RPMI7951 (cell line): ENCODE measurements around the gene KBTBD3. TPM values are rescaled to one million over a fixed set of nuclear protein-coding genes. Genes with fewer than 3 reads are reported as not detected.
A peak's percentile ranks its signal among the peaks of the same experiment; 100 is the strongest.
"Not testable (repeated sequence)": the region's sequence is repeated elsewhere in the genome, so short reads cannot be mapped to it uniquely, and the experiment has no call there.

Source experiments
- DNase-seq: peaks from one replicate; pipeline ENCODE4 v3.0.0-alpha.2; 2012; ENCODE audit warnings: low read depth
- total RNA-seq: library from RNA; depleted of rRNA; stranded (reverse); fragments of >200 nt; shearing (Covaris generic); gene quantifications from 2 replicates; pipeline ENCODE4 v1.2.3, GENCODE V29; 2014

KBTBD3 gene
- total RNA-seq, 1 experiment from 2014 or later = 5.0 TPM

DNA sequence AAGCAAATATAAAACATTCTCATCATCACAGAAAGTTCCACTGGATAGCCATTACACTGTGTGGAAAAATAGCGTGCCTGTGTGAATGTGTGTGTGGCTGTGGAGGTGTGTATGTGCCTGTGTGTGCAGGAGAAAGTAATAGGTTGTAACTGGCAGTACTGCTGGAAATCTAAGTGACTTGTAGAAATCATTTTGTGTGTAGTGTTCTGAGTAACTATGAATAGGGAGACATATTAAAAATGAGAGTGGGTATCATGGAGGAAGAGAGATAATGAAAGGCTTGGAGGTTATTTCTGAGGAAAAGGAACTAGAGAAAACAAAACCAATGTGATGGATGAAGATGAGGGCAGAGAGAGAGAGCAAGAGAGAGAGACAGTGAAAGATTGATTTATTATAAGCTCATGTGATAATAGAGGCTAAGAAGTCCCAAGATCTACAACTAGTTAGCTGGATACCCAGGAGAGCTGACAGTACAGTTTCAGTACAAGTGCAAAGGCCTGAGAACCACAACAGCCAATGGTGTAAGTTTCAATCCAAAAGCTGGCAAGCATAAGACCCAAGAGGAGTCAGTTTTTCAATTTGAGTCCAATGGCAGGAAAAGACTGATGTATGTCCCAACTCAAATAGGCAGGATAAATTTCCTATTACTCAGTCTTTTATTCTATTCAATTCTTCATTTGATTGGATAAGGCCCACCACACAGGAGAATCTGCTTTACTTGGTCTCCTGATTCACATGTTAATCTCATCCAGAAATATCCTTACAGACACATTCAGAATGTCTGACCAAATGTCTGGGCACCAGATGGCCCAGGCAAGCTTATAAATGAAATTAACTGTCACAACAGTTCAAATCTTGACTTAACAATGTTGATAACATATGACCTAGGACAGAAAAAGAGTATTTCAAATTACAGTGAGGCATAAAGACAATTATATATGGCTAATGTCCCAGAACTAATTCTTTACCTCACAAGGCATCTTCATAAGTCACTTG, 14.9 kb downstream of the KBTBD3 start:
- no peak for DNase-seq

DNA sequence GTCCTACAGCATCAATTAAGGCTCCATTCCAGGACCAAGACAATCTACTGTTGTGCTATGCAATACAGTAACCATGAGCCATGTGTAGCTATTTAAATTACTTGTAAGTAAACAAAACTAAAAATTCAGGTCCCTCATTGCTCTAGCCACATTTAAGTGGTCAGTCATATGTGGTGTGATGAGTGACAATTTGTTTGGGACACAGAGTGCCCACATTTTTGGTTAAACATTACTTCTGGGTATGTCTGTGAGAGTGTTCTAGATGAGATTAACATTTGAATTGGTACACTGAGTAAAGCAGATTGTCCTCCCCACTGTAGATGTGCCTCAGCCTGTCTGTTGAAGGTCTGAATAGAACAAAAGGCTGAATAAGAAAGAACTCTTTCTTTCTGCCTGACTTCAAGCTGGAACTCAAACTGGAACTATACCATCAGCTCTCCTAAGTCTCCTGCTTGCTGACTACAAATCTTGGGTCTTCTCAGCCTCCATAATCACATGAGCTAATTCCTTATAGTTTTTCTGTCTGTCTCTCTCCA, 15.8 kb downstream of the KBTBD3 start:
- DNase-seq = no peak

DNA sequence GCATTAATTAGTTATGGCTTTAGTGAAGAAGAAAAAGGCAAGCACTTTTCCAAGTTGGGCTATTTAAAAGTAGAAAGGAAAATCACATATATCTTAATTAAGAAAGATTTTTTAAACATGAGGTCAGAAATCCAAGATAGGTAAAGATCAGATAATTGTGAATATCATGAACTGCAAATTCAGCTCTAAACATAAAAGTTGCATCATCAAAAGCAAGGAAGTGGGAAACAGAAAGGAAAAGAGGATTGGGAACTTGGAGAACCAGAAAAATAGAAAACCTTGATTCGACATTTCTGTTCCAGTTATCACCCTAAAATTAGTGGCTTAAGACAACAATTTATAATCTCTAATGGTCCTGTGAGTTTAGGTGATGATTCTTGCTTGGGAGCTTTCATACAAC, 17.5 kb downstream of the KBTBD3 start:
- no peak for DNase-seq

DNA sequence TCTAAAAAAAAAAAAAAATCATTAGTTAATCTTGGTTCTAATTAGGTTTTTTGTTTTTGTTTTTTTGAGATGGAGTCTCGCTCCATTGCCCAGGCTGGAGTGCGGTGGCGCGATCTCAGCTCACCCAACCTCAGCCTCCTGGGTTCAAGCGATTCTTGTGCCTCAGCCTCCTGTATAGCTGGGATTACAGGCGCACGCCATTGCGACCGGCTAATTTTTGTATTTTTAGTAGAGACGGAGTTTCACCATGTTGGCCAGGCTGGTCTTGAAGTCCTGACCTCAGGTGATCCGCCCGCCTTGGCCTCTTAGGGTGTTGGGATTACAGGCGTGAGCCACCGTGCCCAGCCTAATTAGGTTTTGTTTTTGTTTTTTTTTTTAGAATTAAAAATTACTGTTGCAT, 18.8 kb downstream of the KBTBD3 start:
- DNase-seq = not testable (repeated sequence)

DNA sequence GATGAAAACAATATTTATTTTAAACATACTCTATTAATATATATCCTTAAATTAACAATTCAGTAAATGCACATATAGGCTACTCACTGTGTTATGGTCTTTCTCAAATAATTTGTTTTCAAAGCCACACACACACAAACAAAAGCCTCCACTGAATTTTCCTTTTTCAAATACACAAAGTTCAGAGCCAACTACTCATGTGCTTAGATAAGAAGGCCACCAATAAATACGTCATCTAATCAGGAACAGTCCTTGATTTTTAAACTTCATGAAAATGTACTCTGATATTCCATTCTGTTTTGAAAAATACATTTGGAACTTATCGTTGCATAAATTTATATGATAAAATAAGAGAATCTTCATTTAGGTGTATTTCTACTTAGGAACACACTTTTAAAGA, 26.0 kb downstream of the KBTBD3 start:
- DNase-seq = no peak

DNA sequence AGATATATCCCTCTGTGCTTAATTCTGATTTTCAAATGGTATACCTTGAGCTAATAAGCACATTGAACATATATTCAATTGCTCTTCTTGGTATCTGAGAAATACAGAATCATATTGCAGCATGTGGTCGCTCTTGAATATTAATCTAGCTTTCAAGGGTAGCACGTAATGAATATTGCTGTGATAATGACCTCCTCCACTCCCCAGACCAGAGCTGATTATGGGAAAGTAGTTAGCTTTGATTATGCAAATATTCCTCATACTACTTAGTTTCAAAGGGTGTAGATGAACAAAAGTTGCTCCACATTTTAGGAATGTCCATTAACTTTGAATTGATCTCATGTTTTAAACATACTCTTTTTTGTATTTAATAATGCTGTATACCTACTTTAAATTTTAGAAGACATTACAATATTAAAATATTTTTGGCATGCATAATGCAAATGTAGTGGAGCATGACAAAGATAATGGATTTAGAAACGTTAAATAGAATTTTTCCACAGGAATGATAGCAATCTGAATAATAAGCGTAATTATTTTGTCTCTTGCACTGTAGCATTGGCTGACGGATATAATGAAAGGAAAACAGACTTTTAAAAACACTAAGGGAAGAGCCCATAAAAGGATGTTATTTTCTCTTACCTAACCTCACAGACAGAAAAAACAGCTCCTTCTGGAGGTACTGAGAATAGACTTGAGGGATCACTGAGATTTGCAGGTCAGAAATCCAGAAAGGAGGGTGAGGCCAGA, 27.2 kb downstream of the KBTBD3 start:
- no peak for DNase-seq

DNA sequence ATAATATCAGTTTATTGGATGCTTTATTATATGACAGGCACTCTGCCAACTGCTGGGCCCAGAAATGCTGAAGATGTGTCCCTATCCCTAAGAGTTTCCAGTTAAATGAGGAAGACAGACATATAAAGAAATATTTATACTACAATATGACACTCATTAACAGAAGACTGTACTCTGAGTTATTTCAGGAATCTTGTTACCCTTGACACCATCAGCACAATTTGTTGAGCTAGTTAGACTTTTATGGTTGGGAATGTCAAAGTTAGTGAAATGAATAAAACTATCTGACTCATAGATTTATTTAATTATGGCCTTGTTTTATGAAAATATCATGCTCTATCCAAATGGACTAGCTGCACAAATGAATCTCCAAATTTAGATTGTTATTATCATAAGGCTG, 29.5 kb downstream of the KBTBD3 start:
- no peak for DNase-seq

DNA sequence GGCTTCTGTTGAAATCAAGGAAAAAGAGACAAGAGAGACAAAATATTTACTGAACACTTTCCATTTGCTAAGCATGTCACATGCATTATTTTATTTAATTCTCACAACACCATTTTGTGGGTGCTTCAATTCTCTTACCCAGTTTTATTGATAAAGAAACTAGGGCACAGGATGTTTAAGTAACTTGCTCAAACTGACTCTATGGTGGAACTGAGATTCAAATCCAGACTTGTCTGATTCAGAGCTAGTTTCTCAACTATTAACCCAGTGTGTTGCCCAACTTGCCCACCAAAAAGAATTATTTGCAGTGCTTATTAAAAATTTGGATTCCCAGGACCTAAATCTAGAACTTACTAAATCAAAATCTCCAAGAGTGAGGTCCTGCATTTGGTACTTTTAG, 33.6 kb downstream of the KBTBD3 start:
- no peak for DNase-seq

DNA sequence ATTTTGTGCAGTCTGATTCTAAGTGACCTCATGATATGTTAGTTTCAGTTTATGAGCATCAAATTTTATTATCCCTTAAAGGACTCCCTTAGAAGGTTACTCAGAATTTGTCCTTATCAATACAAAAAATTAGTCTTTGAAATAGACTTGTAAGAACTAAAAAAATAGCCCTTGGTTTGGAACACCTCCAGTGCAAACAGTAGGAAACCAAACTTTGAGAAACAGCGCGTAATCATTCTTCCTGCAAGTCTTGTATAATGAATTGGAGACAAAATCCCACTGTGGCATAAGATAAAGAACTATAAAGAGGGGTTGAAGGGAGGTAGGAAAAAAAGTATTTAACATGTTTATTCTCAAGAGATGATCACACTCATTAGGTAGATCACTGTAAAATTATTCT, 44.3 kb downstream of the KBTBD3 start:
- no peak for DNase-seq

DNA sequence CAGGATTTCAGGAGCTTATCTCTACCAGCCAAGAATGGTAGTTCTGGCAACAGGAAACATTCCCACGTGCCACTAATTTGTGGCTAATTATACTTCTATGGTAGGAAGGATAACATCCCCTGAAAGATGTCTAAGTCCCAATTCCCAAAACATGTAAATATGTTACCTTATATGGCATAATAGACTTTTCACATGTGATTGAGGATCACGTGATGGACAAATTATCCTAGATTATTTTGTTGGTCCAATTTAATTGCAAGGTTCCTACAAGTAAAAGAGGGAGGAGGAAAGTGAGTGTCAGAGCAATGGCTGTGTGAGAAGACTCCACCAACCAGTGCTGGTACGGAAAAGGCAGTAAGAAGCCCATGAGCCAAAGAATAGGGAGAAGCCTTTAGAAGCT, 45.2 kb downstream of the KBTBD3 start:
- no peak for DNase-seq

DNA sequence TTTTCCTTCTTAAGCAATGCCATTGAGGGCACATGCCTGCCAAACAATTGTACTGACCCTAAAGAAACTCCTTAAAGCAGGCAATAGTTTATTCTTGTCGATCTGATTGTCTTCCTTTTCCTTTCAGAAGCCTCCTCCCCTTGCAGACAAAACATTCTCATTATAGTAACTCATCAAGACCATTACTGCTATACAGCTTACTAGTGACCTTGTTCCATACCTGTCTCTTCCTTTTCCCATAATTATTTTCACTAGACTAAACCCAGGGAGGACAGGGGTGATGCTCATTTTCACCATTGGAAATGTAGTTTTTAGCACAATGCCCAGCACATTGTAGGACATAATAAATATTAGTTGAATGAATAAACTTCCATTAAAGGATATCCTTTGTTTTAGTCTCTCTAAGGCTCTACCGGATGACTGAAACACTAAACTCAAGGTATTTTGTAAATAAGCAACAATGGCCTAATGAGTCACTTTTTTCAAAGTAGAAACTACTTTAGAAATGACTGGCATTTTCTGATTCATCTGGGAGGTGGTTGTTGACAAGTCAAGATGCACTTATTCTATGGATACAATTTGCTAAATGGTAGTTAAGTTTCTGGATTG, 45.8 kb downstream of the KBTBD3 start:
- no peak for DNase-seq

DNA sequence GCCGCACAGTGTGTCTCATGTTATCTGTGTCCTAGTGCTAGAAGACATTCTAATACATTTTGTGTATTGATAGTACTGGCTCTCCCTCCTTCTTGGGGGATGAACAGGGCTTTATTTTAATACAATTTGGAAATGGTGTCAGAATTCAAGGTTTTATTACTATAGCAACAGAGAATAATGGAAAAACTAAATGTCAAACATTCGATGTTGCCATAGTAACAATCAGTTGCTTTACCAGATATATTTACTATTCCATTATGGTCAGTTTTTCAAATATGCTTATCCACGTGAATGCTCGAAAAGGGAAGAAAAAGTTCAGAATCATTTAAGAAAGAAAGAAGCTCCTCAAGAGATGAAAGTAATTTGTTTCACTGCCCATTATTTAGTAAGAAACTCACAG, 46.5 kb downstream of the KBTBD3 start:
- DNase-seq = no peak

DNA sequence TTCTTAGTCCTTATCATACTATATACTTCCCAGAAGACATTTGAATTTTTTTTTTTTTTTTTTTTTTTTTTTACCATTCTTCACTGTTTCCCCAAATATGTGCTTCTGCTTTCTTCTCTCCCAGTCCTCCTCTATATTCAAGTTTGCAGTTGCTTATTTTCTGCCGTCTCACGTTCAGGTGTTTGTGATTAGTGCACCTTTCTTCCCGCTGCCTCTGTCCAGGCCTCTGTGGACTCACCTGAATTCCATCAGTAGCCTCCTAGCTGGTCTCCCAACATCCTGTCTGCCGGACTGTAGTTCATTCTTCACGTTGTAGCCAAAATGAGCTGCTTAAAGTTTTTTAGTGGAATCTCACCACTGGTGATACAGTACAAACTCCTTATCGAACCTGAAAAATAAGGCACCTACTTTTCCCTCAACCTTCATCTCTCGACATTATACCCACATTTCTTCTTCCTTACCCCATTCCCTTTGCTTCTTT, 54.3 kb downstream of the KBTBD3 start:
- DNase-seq = no peak

DNA sequence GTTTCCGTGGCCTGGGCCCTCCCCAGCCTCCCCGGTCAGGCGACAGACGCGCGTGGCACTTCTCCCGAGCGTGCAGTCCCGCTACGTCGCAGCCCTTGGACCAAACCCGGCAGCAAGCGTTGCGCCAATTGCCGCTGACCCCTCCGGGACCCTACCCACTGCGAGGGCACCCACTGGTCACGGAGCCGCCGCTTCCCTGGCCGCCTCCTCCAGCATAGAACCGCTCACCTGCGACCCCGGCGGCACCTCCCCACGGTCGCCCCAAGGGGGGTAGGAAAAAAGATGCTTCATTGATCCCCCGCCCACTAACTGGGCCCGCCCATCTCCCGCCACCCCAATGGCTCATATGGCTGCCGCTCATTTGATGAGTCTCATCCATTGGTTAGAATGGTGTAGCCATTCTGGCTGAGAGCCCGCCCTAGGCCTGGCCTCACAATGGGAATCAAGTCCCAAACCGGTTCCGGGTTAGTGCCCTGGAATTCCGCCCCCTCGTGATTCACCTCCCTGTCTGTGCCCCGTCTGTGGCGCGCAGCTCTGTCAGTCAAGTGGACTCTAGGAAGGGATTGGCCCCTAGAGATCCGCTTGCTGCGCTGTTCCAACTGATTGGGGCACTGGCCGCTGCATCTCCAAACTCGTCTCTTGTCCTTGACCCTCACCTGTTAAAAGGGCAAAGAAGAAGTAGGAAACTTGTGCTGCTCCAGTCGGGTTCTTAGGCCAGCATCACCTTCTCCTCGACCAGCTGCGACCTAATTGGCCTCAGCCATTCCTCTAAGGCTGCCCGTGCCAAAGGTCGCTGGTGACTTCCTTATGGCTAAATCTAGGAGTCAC, 55.0 kb downstream of the KBTBD3 start, which contains the start of gene MSANTD4:
Gene MSANTD4 (minus strand): TSS at position 274 of the 828 bp plus-strand sequence. CDS start 11,323 bp downstream, outside the sequence.
- peak; percentile 99 for DNase-seq

DNA sequence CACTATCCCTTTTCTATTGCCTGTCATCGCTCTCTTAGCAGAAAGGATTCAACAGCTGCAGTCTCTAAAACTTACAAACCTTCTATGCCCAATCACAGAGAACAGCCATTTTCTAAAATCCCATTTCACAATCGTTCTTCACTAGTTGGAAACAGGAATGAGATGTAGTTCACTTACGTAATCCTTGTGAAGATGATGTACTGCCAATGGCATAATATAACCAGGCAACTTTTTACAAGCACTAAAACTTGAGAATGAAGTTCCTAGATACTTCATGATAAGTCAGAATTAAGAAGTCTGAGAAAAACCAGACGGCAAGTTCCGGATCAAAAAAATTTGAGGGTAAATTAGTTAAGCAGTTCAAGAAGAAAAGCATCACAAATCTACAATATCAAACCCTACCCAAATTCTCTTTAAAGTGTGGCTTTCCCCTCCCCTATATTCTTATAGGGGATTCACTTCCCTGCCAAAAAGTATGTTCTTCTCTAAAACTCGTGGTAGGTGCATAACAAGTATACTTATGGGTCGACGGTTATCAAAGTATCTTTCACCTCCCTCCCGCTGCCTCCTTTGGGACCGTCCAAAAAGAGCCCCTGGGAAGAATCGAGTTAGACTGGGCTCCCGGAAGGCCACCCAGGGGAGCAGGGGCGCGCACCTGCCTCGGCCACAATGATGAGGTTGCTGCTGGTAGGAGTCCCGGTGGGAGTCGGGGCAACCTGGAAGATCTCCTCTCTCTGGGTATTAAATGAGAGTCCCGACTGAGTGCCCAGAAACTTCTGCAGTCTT, 55.8 kb downstream of the KBTBD3 start:
- peak; percentile 19 for DNase-seq

DNA sequence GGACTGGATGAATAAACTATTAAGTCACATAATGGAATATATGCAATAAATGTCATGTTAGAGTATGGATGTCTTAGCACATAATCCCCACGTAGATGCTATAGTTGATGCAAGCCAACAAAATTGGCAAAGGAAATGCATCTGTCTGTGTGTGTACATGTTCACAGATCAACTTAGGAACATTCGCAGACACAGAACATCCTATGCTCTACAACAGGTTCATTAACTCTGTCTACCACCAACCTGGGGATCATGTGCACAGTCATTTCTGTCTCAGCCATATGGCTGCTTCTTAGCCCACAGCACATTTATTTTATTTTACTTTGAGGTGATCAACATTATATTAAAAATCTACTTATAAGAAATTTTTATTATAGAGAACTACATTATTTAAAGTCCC, 60.1 kb downstream of the KBTBD3 start:
- DNase-seq = no peak

DNA sequence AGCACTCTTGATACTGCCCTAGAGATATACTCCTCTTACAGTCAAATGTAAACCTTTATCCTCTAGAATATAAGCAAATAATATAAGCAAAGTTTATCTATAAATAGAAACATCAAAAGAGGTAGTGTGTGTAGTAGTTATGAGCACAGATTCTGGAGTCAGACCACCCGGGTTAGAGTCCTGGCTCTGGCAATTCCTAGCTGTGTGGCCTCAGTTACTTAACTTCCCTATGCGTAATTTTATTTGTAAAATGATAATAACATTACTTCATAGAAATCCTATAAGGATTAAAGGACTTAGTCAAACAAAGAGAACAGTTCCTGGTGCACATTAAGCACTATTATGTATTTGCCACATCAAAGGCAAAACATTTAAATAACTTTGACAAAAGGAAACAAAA, 62.1 kb downstream of the KBTBD3 start:
- no peak for DNase-seq

DNA sequence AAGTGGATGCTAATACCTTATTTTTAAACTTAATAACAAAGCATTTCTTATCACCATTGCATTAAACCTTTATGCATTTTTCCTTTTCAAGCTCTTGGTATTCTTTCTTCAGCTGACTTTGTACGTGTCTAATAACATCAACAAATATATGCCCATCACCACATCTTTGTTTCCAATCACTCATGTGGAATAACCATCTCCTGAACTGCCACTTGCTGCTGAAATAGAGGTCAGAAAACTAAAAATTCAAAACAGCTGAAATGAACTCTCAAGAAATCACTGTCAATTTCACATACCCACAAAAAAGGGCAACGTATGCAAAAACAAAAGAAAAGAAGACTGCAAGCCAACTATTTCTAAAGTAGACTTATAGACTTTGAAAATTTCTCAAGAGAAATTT, 62.5 kb downstream of the KBTBD3 start:
- DNase-seq = no peak

DNA sequence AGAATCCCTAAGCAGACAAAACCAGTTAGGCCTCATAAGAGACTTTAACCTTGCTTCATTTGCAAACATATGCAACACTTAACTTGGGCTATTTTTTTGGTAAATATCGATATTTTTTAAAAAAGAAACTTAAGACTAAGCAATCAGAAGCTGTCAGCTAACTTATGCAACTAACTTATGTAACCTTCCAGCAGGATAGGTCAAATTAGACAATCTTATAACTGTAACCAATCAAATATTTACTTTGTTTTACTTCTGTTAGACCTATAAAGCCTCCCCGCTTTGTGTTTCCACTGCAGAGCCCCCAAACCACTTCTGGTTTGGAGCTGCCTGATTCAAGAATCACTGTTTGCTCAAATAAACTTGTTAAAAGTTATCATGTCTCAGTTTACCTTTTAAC, 63.1 kb downstream of the KBTBD3 start:
- no peak for DNase-seq

DNA sequence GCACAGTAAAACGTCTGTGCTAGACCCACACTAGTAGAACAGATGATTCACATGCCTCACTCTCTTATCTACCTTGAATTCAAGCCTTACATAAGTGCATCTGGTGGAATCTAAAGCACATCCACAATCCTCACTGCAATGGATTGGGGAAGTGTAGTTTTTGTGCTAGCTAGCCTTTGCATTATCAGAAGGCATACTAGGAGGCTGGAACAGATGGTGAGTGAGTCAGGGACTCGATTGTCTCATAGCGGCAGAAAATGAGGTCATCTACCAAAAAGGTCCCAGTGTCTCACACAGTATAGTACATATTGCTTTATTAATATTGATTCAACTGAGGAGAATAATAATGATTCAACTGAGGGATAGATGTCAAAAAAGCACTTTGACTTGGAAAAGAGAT, 64.4 kb downstream of the KBTBD3 start:
- peak; percentile 19 for DNase-seq
